ENCODE results near the gene CAPRIN1. TPM values are rescaled to one million over a fixed set of nuclear protein-coding genes. Genes with fewer than 3 reads are reported as not detected.

Gene CAPRIN1
- polyA plus RNA-seq, 3 donors, result 50.4 to 81.5 (median 59.2) TPM

DNA sequence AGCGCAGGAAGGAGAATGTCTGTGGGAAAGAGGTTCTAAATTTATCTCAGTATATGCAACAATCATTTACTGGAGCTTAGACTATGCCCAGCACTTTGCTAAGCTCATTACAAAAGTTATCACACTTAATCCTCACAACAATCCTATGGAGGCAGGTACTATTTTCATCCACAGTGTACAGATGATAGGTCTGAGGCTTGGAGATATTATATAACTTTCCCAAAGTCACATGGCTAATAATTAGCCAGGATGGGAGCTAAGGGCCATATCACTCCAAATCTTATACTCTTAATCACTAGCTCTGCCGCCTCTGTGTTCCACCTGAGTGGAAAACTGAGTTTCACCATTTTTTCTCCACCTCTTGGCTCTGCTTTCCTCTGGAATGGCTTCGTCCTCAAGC lies 47.3 kb upstream of the CAPRIN1 start:
- H3K9ac ChIP-seq (ENCODE audit: insufficient read depth, low read length, poor library complexity, severe bottlenecking), result no peak overlapping the region
- Mint-ChIP-seq H3K4me1 (no peaks in the 10 kb centered on the region), H3K36me3 (no peaks in the 10 kb centered on the region), H3K27ac (no peak overlapping the region), H3K4me3 (no peak overlapping the region), H3K9me3 (no peaks in the 10 kb centered on the region), H3K27me3 (ENCODE audit: low read depth in 3 of 3) (peaks cover 4 to 15% (median 6%) of the 10 kb centered on the region in 3 donors)
- H3K27ac ChIP-seq (ENCODE audit: low read depth in 1 of 2, low read length in 2 of 2), result no peak overlapping the region
- H3K79me2 ChIP-seq (ENCODE audit: insufficient read depth, low read length), result no peaks in the 10 kb centered on the region
- H3K36me3 ChIP-seq (replicated peaks in 1 of 2; ENCODE audit: control insufficient read depth in 1 of 2, insufficient read depth in 2 of 2, low read length in 2 of 2), result no peaks in the 10 kb centered on the region
- H2AFZ ChIP-seq (ENCODE audit: insufficient read depth, low read depth, low read length, poor library complexity, severe bottlenecking), result no peak overlapping the region
- TF ChIP-seq, protein P1, sequence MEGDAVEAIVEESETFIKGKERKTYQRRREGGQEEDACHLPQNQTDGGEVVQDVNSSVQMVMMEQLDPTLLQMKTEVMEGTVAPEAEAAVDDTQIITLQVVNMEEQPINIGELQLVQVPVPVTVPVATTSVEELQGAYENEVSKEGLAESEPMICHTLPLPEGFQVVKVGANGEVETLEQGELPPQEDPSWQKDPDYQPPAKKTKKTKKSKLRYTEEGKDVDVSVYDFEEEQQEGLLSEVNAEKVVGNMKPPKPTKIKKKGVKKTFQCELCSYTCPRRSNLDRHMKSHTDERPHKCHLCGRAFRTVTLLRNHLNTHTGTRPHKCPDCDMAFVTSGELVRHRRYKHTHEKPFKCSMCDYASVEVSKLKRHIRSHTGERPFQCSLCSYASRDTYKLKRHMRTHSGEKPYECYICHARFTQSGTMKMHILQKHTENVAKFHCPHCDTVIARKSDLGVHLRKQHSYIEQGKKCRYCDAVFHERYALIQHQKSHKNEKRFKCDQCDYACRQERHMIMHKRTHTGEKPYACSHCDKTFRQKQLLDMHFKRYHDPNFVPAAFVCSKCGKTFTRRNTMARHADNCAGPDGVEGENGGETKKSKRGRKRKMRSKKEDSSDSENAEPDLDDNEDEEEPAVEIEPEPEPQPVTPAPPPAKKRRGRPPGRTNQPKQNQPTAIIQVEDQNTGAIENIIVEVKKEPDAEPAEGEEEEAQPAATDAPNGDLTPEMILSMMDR (IDR thresholded peaks at IDR 0.05), result no peak
- no peak for DNase-seq
- H3K27me3 ChIP-seq (ENCODE audit: control insufficient read depth in 2 of 2, insufficient read depth in 2 of 2, low read length in 2 of 2), result no peaks in the 10 kb centered on the region
- no peaks in the 10 kb centered on the region for H3K9me3 ChIP-seq (replicated peaks in 1 of 2; ENCODE audit: control insufficient read depth in 1 of 2, insufficient read depth in 1 of 2, low read length in 2 of 2)
- 100% methylated on average over 1 of the region's 3 CpGs for WGBS (ENCODE audit: insufficient coverage)
- no peak overlapping the region for H3K4me2 ChIP-seq (replicated peaks; ENCODE audit: extremely low read depth, low read length, poor library complexity, severe bottlenecking)
- no peak overlapping the region for H3K4me3 ChIP-seq (replicated peaks in 1 of 3; ENCODE audit: low read depth in 2 of 3, low read length in 3 of 3)
- no peaks in the 10 kb centered on the region for H3K4me1 ChIP-seq (ENCODE audit: control insufficient read depth in 1 of 2, insufficient read depth in 2 of 2, low read length in 2 of 2)
- H4K20me1 ChIP-seq (ENCODE audit: insufficient read depth, low read length), result no peaks in the 10 kb centered on the region
- intact Hi-C loops (cut with micrococcal nuclease), result no loop called here

DNA sequence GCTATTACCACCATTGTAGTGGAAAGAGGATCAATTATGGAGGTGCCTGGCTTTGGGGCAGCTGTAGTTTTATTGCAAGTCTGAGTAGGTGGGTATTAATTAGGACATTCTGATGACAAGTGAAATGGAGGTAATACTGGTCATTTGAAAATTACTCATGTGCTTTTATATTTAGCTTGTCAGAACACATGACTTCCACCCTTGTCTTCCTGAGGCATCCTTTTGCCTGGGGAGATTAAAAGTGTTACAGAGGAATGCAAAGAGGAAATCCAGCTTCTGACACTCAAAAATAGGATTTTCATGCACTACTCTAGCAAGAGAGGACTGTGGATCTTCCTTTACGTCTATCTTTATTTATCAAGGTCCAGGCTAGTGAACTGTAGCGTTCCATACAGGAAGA lies 44.7 kb upstream of the CAPRIN1 start:
- H3K27me3 ChIP-seq (ENCODE audit: control insufficient read depth in 2 of 2, insufficient read depth in 2 of 2, low read length in 2 of 2), result no peaks in the 10 kb centered on the region
- H3K4me2 ChIP-seq (replicated peaks; ENCODE audit: extremely low read depth, low read length, poor library complexity, severe bottlenecking), result no peak overlapping the region
- intact Hi-C loops (cut with micrococcal nuclease), result no loop called here
- Mint-ChIP-seq H3K4me3 (no peak overlapping the region), H3K36me3 (no peaks in the 10 kb centered on the region), H3K4me1 (no peaks in the 10 kb centered on the region), H3K27ac (no peak overlapping the region), H3K27me3 (ENCODE audit: low read depth in 3 of 3) (peaks cover 1 to 11% (median 5%) of the 10 kb centered on the region in 3 donors), H3K9me3 (no peaks in the 10 kb centered on the region)
- H3K9me3 ChIP-seq (replicated peaks in 1 of 2; ENCODE audit: control insufficient read depth in 1 of 2, insufficient read depth in 1 of 2, low read length in 2 of 2), result no peaks in the 10 kb centered on the region
- WGBS (ENCODE audit: insufficient coverage), result 83% methylated on average over 1 of the region's 2 CpGs
- no peak overlapping the region for H3K27ac ChIP-seq (ENCODE audit: low read depth in 1 of 2, low read length in 2 of 2)
- H3K4me1 ChIP-seq (ENCODE audit: control insufficient read depth in 1 of 2, insufficient read depth in 2 of 2, low read length in 2 of 2), result no peaks in the 10 kb centered on the region
- no peaks in the 10 kb centered on the region for H4K20me1 ChIP-seq (ENCODE audit: insufficient read depth, low read length)
- H3K36me3 ChIP-seq (replicated peaks in 1 of 2; ENCODE audit: control insufficient read depth in 1 of 2, insufficient read depth in 2 of 2, low read length in 2 of 2), result no peaks in the 10 kb centered on the region
- no peak overlapping the region for H2AFZ ChIP-seq (ENCODE audit: insufficient read depth, low read depth, low read length, poor library complexity, severe bottlenecking)
- H3K4me3 ChIP-seq (replicated peaks in 1 of 3; ENCODE audit: low read depth in 2 of 3, low read length in 3 of 3), result no peak overlapping the region
- no peaks in the 10 kb centered on the region for H3K79me2 ChIP-seq (ENCODE audit: insufficient read depth, low read length)
- H3K9ac ChIP-seq (ENCODE audit: insufficient read depth, low read length, poor library complexity, severe bottlenecking), result no peak overlapping the region
- DNase-seq, result no peak
- TF ChIP-seq, protein P1 (IDR thresholded peaks at IDR 0.05), result no peak
